ENCODE data around the gene ERC2.

DNA sequence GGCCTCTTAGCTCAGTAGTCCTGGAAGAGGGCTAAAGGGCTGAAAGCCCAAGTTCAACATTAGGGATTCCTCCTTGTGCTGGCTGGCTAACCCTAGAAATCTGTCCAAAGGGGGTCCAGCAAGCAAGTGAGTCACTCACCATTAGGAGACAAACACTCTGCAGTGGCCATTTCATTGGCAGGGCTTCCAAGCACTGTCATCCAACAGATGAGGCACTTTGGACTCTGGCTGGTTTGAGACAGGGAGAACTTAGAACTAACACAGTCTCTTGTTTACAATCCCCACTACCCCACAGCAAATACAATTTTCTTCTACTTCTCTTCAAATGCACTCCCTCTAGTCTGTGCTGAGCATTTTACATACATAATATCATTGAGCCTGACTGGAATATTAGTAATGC, 971.0 kb downstream of the ERC2 start:
- TF ChIP-seq POLR2AphosphoS5 (IDR thresholded peaks at IDR 0.05; ENCODE audit: low read depth, low read length): no peak
- no peak for TF ChIP-seq FOSL1 (IDR thresholded peaks at IDR 0.05; ENCODE audit: insufficient read depth, low read depth, low read length)
- TF ChIP-seq, protein P1, sequence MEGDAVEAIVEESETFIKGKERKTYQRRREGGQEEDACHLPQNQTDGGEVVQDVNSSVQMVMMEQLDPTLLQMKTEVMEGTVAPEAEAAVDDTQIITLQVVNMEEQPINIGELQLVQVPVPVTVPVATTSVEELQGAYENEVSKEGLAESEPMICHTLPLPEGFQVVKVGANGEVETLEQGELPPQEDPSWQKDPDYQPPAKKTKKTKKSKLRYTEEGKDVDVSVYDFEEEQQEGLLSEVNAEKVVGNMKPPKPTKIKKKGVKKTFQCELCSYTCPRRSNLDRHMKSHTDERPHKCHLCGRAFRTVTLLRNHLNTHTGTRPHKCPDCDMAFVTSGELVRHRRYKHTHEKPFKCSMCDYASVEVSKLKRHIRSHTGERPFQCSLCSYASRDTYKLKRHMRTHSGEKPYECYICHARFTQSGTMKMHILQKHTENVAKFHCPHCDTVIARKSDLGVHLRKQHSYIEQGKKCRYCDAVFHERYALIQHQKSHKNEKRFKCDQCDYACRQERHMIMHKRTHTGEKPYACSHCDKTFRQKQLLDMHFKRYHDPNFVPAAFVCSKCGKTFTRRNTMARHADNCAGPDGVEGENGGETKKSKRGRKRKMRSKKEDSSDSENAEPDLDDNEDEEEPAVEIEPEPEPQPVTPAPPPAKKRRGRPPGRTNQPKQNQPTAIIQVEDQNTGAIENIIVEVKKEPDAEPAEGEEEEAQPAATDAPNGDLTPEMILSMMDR (IDR thresholded peaks at IDR 0.05; ENCODE audit: control extremely low read depth in 1 of 3, insufficient read depth in 1 of 3, low read depth in 1 of 3, low read length in 3 of 3): no peak
- no peak for TF ChIP-seq POLR2A (IDR thresholded peaks at IDR 0.05; ENCODE audit: control extremely low read depth in 1 of 2, low read depth in 2 of 2, low read length in 2 of 2)
- no peak for TF ChIP-seq SIN3A (conservative IDR thresholded peaks at IDR 0.05 in 1 of 2, IDR thresholded peaks at IDR 0.05 in 1 of 2; ENCODE audit: low read depth in 1 of 2, low read length in 2 of 2)

All from H1 (cell line).